Embryonic facial prominence (tissue), 1 donor: ENCODE data around the gene RAB25.
A peak's percentile ranks its signal among the peaks of the same experiment; 100 is the strongest.
"Not testable (repeated sequence)": the region's sequence is repeated elsewhere in the genome, so short reads cannot be mapped to it uniquely, and the experiment has no call there.

Experiments
- DNase-seq: peaks from one replicate; pipeline ENCODE4 v3.0.0-alpha.2; 2016; ENCODE audit errors: extremely low spot score

The RAB25 gene

GRCh38 chr1:156102633-156103511, 41.9 kb downstream of the RAB25 start:
- DNase-seq: no peak

GRCh38 chr1:156103521-156103947, 42.6 kb downstream of the RAB25 start:
- DNase-seq: no peak

- DNase-seq: peak; percentile 94
Observed at GRCh38 chr1:156104065-156104810, 43.3 kb downstream of the RAB25 start.

GRCh38 chr1:156104861-156105832, 44.2 kb downstream of the RAB25 start:
- no peak for DNase-seq

GRCh38 chr1:156106624-156107488, 45.9 kb downstream of the RAB25 start:
- DNase-seq: no peak

GRCh38 chr1:156108057-156108456, 47.1 kb downstream of the RAB25 start:
- no peak for DNase-seq

- no peak for DNase-seq
Observed at GRCh38 chr1:156108664-156109241, 47.8 kb downstream of the RAB25 start.

- no peak for DNase-seq
Observed at GRCh38 chr1:156110252-156110651, 49.3 kb downstream of the RAB25 start.

- DNase-seq: no peak
Observed at GRCh38 chr1:156111355-156111962, 50.5 kb downstream of the RAB25 start.

- DNase-seq: no peak
Observed at GRCh38 chr1:156112276-156113137, 51.5 kb downstream of the RAB25 start.

- DNase-seq: peak; percentile 88
Observed at GRCh38 chr1:156113282-156113950, 52.5 kb downstream of the RAB25 start.

- DNase-seq: peak; percentile 89
Observed at GRCh38 chr1:156114101-156114918, 53.4 kb downstream of the RAB25 start, which contains the start of gene LMNA. Gene LMNA, plus strand, starts transcription at chr1:156114711. Its CDS starts 208 bp downstream, at chr1:156114919.

GRCh38 chr1:156114919-156115513, 54.1 kb downstream of the RAB25 start:
- DNase-seq: no peak

- DNase-seq: no peak
Observed at GRCh38 chr1:156115514-156116374, 54.8 kb downstream of the RAB25 start.

GRCh38 chr1:156116731-156117130, 55.8 kb downstream of the RAB25 start:
- DNase-seq: not testable (repeated sequence)
